Muscle of leg (tissue), 11 donors: ENCODE measurements around the gene HPS3. TPM values are rescaled to one million over a fixed set of nuclear protein-coding genes. Genes with fewer than 3 reads are reported as not detected.

Source experiments
- DNase-seq: peaks from one replicate; pipeline ENCODE4 v3.0.0; 2013
- H3K27ac ChIP-seq: one replicate; pipeline ENCODE4 v1.5.1; 2013; ENCODE audit warnings: mild to moderate bottlenecking, low read length, control low read depth
- H3K27me3 ChIP-seq: one replicate; pipeline ENCODE4 v1.6.1; 2013; ENCODE audit warnings: low read length; ENCODE audit not compliant: control insufficient read depth, insufficient read depth
- H3K36me3 ChIP-seq: one replicate; pipeline ENCODE4 v1.6.1; 2013; ENCODE audit warnings: low read length; ENCODE audit not compliant: control insufficient read depth, insufficient read depth
- H3K4me1 ChIP-seq: one replicate; pipeline ENCODE4 v1.6.1; 2013; ENCODE audit warnings: low read length; ENCODE audit not compliant: control insufficient read depth, insufficient read depth
- H3K4me3 ChIP-seq: one replicate; pipeline ENCODE4 v1.5.1; 2013; ENCODE audit warnings: low read length, control low read depth
- H3K9me3 ChIP-seq: replicated peaks from 2 replicates; pipeline ENCODE4 v1.6.1; 2013; ENCODE audit warnings: low read depth, low read length; ENCODE audit not compliant: control insufficient read depth
- WGBS: methylation state at CpG from one replicate; pipeline ENCODE4 v1.1.5; 2013; ENCODE audit warnings: missing lambda C conversion rate; ENCODE audit not compliant: insufficient coverage; 5-methylcytosine and 5-hydroxymethylcytosine counted together
- polyA plus RNA-seq, 8 donors: library from polyadenylated mRNA; unstranded; fragments of 120-200 nt; gene quantifications; one replicate each; pipeline versions ENCODE4 v1.2.1 to v1.2.3, GENCODE V29; 2013; ENCODE audit warnings: inconsistent platforms in 1 of 8, low replicate concordance in 1 of 8; ENCODE audit not compliant: insufficient read length in 8 of 8, insufficient read depth in 1 of 8
- total RNA-seq: library from RNA; stranded (reverse); fragments of 120-200 nt; gene quantifications from one replicate; pipeline ENCODE4 v1.2.4, GENCODE V29; 2013

Gene HPS3
- total and polyA plus RNA-seq, 9 donors: 10.7 to 13.6 (median 11.9) TPM

DNA sequence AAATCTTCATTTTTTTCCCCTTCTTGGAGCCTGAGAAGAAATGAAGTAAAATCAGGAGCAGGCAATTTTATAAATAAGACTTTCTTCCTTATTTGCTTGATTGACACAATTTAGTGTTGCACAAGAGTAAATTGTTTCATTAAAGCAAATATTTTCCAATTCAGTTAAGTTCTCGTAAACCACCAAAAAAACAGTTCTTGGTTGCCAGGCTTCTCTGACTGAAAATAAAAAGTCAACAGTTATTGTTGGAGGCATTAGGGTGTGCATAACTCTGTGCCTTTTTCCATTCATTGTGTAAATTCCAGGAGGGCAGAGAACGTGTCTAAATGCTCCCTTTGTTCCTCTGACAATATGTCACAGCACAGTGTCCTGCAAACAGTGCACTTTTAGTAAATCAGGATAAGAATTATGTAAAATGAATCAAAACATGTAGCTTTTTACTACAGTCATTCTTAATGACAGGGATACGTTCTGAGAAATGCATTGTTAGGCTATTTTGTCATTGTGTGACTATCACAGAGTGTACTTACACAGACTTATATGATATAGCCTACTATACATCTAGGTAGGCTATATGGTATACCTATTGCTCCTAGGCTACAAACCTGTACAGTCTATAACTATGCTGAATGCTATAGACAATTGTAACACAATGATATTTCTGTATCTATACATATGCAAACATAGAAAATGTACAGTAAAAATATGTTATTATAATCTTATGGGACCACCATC is 92.5 kb downstream of the HPS3 start, which contains the start of gene CP:
TSS of gene CP (minus strand) at position 47 of the 735 bp plus-strand sequence. CDS start at position 10, 37 bp downstream.
- Histone ChIP-seq H3K36me3 (no peaks in the 10 kb centered on the region), H3K27me3 (no peaks in the 10 kb centered on the region), H3K9me3 (no peaks in the 10 kb centered on the region), H3K4me3 (no peak within 1 kb of the TSS), H3K4me1 (peaks cover 4% of the 10 kb centered on the region), H3K27ac (no peak within 1 kb of the TSS)
- DNase-seq: no peak
- WGBS: no CpG with 5 or more reads among the region's 3 CpGs

Other genes with a start within 250 kb of the HPS3 start
- gene GYG1, start 138.1 kb upstream of the HPS3 start, total RNA-seq: 33.1 TPM
- gene GYG1, start 138.1 kb upstream of the HPS3 start, polyA plus RNA-seq: 10 to 100 TPM; 50.6 to 74.3 (median 62.3) TPM
- 24.6 TPM for gene HLTF, start 43.1 kb upstream of the HPS3 start, total RNA-seq
- gene HLTF, start 43.1 kb upstream of the HPS3 start, polyA plus RNA-seq: 10 to 100 TPM; 14.7 to 20.7 (median 18.3) TPM
- gene CP, start 92.2 kb downstream of the HPS3 start, total RNA-seq: 1.1 TPM
- gene CP, start 92.2 kb downstream of the HPS3 start, polyA plus RNA-seq: 1 to 10 TPM; 1.0 to 5.8 (median 1.7) TPM
- 15.6 TPM for gene TM4SF18, start 204.0 kb downstream of the HPS3 start, total RNA-seq
- gene TM4SF18, start 204.0 kb downstream of the HPS3 start, polyA plus RNA-seq: 10 to 100 TPM in 7 of 8 donors, 1 to 10 TPM in 1; 10.0 to 18.7 (median 13.2) TPM
- gene TM4SF1, start 248.0 kb downstream of the HPS3 start, total RNA-seq: 43.4 TPM
- 10 to 100 TPM; 32.8 to 57.2 (median 38.4) TPM for gene TM4SF1, start 248.0 kb downstream of the HPS3 start, polyA plus RNA-seq